Pancreas (tissue), 10 donors: ENCODE measurements around the gene DPP3. TPM values are rescaled to one million over a fixed set of nuclear protein-coding genes. Genes with fewer than 3 reads are reported as not detected.

Experiments
- ATAC-seq, 4 donors: fragments of 200-7000 bp; cut with Tn5 transposase; one replicate each; pipeline versions ENCODE4 v1.8.0 to v1.9.1; 2020; ENCODE audit warnings: mild to moderate bottlenecking in 4 of 4, moderate library complexity in 4 of 4
- DNase-seq, 6 donors: peaks; one replicate each; pipeline ENCODE4 v3.0.0-alpha.2; 2020
- FAIRE-seq: peaks from 2 replicates; lab custom pipeline; 2012; peaks lifted over from hg19 to GRCh38; lab: Jason Lieb, UNC
- H3K27ac ChIP-seq, 4 donors: fragments of 200-600 bp; sonication (generic); 1 replicate in 3 of 4; 2 replicates in 1 of 4; pipeline versions ENCODE4 v1.5.0 to v1.8.0; 2020
- H3K27me3 ChIP-seq, 4 donors: fragments of 200-600 bp; one replicate each; pipeline ENCODE4 v1.8.0; 2021
- H3K36me3 ChIP-seq, 3 donors: fragments of 200-600 bp; sonication (generic) in 1 of 3; one replicate each; pipeline versions ENCODE4 v1.5.0 to v1.8.0; 2020 to 2021
- H3K4me1 ChIP-seq, 3 donors: fragments of 200-600 bp; one replicate each; pipeline ENCODE4 v1.8.0; 2021
- H3K4me3 ChIP-seq, 4 donors: fragments of 200-600 bp; sonication (generic) in 2 of 4; one replicate each; pipeline versions ENCODE4 v1.5.0 to v1.8.0; 2020 to 2021
- H3K9me3 ChIP-seq, 4 donors: fragments of 200-600 bp; one replicate each; pipeline ENCODE4 v1.8.0; 2021
- CTCF ChIP-seq, 4 donors: fragments of 200-600 bp; sonication (generic) in 3 of 4; IDR thresholded peaks; one replicate each; pipeline versions ENCODE4 v1.5.0 to v1.8.0; 2021; ENCODE audit warnings: antibody characterized with exemption in 4 of 4
- WGBS, 2 donors: extraction: QIAGEN DNeasy Blood & Tissue Kit; methylation state at CpG; one replicate each; pipeline ENCODE4 v1.1.7; 2013; 5-methylcytosine and 5-hydroxymethylcytosine counted together
- intact Hi-C, 3 donors: fragments of 100-400 bp; cut with DNase I; formaldehyde crosslinking; loops; one replicate each; pipeline versions ENCODE4 v1.11.1 to v1.14.2; 2022
- polyA plus RNA-seq, 2 donors: library from polyadenylated mRNA; stranded (reverse); fragments of 200-250 nt; gene quantifications; one replicate each; pipeline ENCODE4 v1.2.3, GENCODE V29; 2013
- total RNA-seq, 6 donors: library from RNA; stranded (reverse); fragmentation: NEBNext Ultra II Directional in 4 of 6; extraction: Animal tissue kit (Norgen Biotek cat#: 25700) in 4 of 6; gene quantifications; one replicate each; pipeline versions ENCODE4 v1.2.1 to v1.2.4, GENCODE V29; 2021 to 2023
- donor health status: healthy with polysubstance abuse.
- donor health status: DM: no; HTN: no; CAD: no; lungs with moderate emphysema.
- donor health status: DM: no; HTN: no; CAD: no.
- donor health status: control.
- donor health status: control.
- donor health status: Bipolar disorder and iron deficiency.
- donor health status: DM: yes; HTN: yes; CAD: no.
- donor health status: DM: no; HTN: no; CAD: no.
- donor health status: DM: no; HTN: no; CAD: no.
- donor health status: DM: yes; HTN: yes; CAD: no.

DPP3 gene
- total and polyA plus RNA-seq, 8 donors: 8.5 to 27.0 (median 20.7) TPM

- no peaks in the 10 kb centered on the region for H3K36me3 ChIP-seq
Measured at GRCh38 chr11:66549696-66550095, 69.5 kb downstream of the DPP3 start.

GRCh38 chr11:66550887-66551286, 70.7 kb downstream of the DPP3 start:
- DNase-seq (no peak), FAIRE-seq (no peak), ATAC-seq (no peak)
- Histone ChIP-seq H3K4me1 (no peaks in the 10 kb centered on the region), H3K27ac (no peak overlapping the region), H3K4me3 (no peak overlapping the region), H3K9me3 (no peaks in the 10 kb centered on the region), H3K27me3 (no peaks in the 10 kb centered on the region), H3K36me3 (no peaks in the 10 kb centered on the region)
- 67 to 88% methylated on average over 4 of the region's 4 CpGs for WGBS, 2 donors
- no peak for TF ChIP-seq CTCF (IDR thresholded peaks at IDR 0.05)
- intact Hi-C loops: no loop called here

More at GRCh38 chr11:66549696-66550095, 69.5 kb downstream of the DPP3 start:
- Histone ChIP-seq H3K9me3 (no peaks in the 10 kb centered on the region), H3K4me3 (no peak overlapping the region), H3K27ac (no peak overlapping the region), H3K27me3 (no peaks in the 10 kb centered on the region), H3K4me1 (peaks cover 0 to 7% (median 0%) of the 10 kb centered on the region in 3 donors)
- TF ChIP-seq CTCF (IDR thresholded peaks at IDR 0.05): no peak
- intact Hi-C loops: no loop called here
- ATAC-seq: no peak
- DNase-seq: peak in 1 of 6 donors; percentile 3
- FAIRE-seq: no peak
- 89 to 97% methylated on average over 3 of the region's 3 CpGs for WGBS, 2 donors

GRCh38 chr11:66554602-66555001, 74.4 kb downstream of the DPP3 start:
- no peak for DNase-seq
- Histone ChIP-seq H3K4me3 (no peak overlapping the region), H3K9me3 (no peaks in the 10 kb centered on the region), H3K27me3 (no peaks in the 10 kb centered on the region), H3K27ac (no peak overlapping the region), H3K36me3 (no peaks in the 10 kb centered on the region), H3K4me1 (peaks cover 0 to 5% (median 0%) of the 10 kb centered on the region in 3 donors)
- TF ChIP-seq CTCF (IDR thresholded peaks at IDR 0.05): no peak
- ATAC-seq: no peak
- no peak for FAIRE-seq
- WGBS, 2 donors: 72 to 78% methylated on average over 5 of the region's 5 CpGs
- intact Hi-C loops: no loop called here

GRCh38 chr11:66555416-66555815, 75.2 kb downstream of the DPP3 start:
- intact Hi-C loops: no loop called here
- Histone ChIP-seq H3K4me3 (no peak overlapping the region), H3K9me3 (no peaks in the 10 kb centered on the region), H3K36me3 (no peaks in the 10 kb centered on the region), H3K27me3 (no peaks in the 10 kb centered on the region), H3K4me1 (peaks cover 0 to 5% (median 0%) of the 10 kb centered on the region in 3 donors), H3K27ac (no peak overlapping the region)
- FAIRE-seq (no peak), ATAC-seq (no peak), DNase-seq (peak in 1 of 6 donors; percentile 9)
- WGBS, 2 donors: 43 to 47% methylated on average over 3 of the region's 3 CpGs
- TF ChIP-seq CTCF (IDR thresholded peaks at IDR 0.05): no peak

- H3K36me3 ChIP-seq: no peaks in the 10 kb centered on the region
- WGBS, 2 donors: 72 to 76% methylated on average over 7 of the region's 7 CpGs
- intact Hi-C loops: no loop called here
Measured at GRCh38 chr11:66556086-66556485, 75.9 kb downstream of the DPP3 start.

More at GRCh38 chr11:66556086-66556485, 75.9 kb downstream of the DPP3 start:
- Histone ChIP-seq H3K27me3 (no peaks in the 10 kb centered on the region), H3K4me3 (no peak overlapping the region), H3K9me3 (no peaks in the 10 kb centered on the region), H3K27ac (no peak overlapping the region), H3K4me1 (peaks cover 0 to 5% (median 0%) of the 10 kb centered on the region in 3 donors)
- no peak for TF ChIP-seq CTCF (IDR thresholded peaks at IDR 0.05)
- ATAC-seq (no peak), DNase-seq (peak in 1 of 6 donors; percentile 50), FAIRE-seq (no peak)
